Loucy (cell line): ENCODE measurements around the gene NDUFS5.
"Not testable (repeated sequence)": the region's sequence is repeated elsewhere in the genome, so short reads cannot be mapped to it uniquely, and the experiment has no call there.

Experiments
- EZH2phosphoT487 ChIP-seq: fragments of 200-600 bp; IDR thresholded peaks from 2 replicates; pipeline ENCODE4 v1.6.1; 2018; ENCODE audit warnings: antibody characterized with exemption, mild to moderate bottlenecking, moderate library complexity, borderline replicate concordance
- TF ChIP-seq, protein P1 (sequence below): fragments of 200-600 bp; sonication (generic); conservative IDR thresholded peaks from 2 replicates; pipeline ENCODE4 v1.5.1; 2014; ENCODE audit warnings: mild to moderate bottlenecking, antibody characterized with exemption, low read length

- TF ChIP-seq, protein P1, sequence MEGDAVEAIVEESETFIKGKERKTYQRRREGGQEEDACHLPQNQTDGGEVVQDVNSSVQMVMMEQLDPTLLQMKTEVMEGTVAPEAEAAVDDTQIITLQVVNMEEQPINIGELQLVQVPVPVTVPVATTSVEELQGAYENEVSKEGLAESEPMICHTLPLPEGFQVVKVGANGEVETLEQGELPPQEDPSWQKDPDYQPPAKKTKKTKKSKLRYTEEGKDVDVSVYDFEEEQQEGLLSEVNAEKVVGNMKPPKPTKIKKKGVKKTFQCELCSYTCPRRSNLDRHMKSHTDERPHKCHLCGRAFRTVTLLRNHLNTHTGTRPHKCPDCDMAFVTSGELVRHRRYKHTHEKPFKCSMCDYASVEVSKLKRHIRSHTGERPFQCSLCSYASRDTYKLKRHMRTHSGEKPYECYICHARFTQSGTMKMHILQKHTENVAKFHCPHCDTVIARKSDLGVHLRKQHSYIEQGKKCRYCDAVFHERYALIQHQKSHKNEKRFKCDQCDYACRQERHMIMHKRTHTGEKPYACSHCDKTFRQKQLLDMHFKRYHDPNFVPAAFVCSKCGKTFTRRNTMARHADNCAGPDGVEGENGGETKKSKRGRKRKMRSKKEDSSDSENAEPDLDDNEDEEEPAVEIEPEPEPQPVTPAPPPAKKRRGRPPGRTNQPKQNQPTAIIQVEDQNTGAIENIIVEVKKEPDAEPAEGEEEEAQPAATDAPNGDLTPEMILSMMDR: not testable (repeated sequence)
- not testable (repeated sequence) for TF ChIP-seq EZH2phosphoT487
Measured at GRCh38 chr1:39020494-39020893, 5.7 kb upstream of the NDUFS5 start.
